HCT116 (cell line): ENCODE results near the gene FERMT2. TPM values are rescaled to one million over a fixed set of nuclear protein-coding genes. Genes with fewer than 3 reads are reported as not detected.

Source experiments
- ATAC-seq: fragments of 200-7000 bp; cut with Tn5 transposase; 2 replicates; pipeline ENCODE4 v1.9.1; 2020; ENCODE audit warnings: mild to moderate bottlenecking, moderate library complexity
- BruUV-seq: library from RNA; stranded (reverse); fragments of 400-500 nt; replicated peaks from 2 replicates; lab custom pipeline; 2021; lab: Mats Ljungman, UMichigan
- CTCF ChIA-PET: fragments of 300-600 bp; sonication (Branson Sonifier 250); formaldehyde crosslinking; loops from one replicate; lab custom pipeline; 2021; ENCODE audit warnings: antibody characterized with exemption; lab: Charles Lee
- POLR2A ChIA-PET: fragments of 300-600, 350-600 bp; sonication (Branson Sonifier 250); formaldehyde crosslinking; loops from one replicate; lab custom pipeline; 2021; ENCODE audit warnings: antibody characterized with exemption; lab: Charles Lee
- RAD21 ChIA-PET, 2 experiments: fragments of 300-600 bp; sonication (Branson Sonifier 250); formaldehyde crosslinking; loops; one replicate each; lab custom pipeline; 2023; ENCODE audit warnings: low total read pairs in 2 of 2; ENCODE audit not compliant: uncharacterized antibody in 2 of 2, unreplicated experiment in 2 of 2, low non-redundant PET in 1 of 2; lab: Charles Lee
- DNase-seq: peaks from one replicate; pipeline ENCODE4 v3.0.0-alpha.2; 2010; ENCODE audit warnings: low read depth, low spot score
- H2AFZ ChIP-seq: fragments of 200-600 bp; shearing (Covaris generic), sonication (generic); 2 replicates; pipeline ENCODE4 v1.6.1; 2017; ENCODE audit warnings: low read depth, mixed run types, mixed read lengths, antibody characterized with exemption, low read length; ENCODE audit not compliant: poor library complexity, severe bottlenecking
- H3K27ac ChIP-seq: 2 replicates; pipeline ENCODE4 v1.5.1; 2012; ENCODE audit warnings: low read depth, low read length
- H3K27me3 ChIP-seq: fragments of 200-600 bp; sonication (generic); 2 replicates; pipeline ENCODE4 v1.6.1; 2016; ENCODE audit warnings: mixed run types, low read length, mixed read lengths; ENCODE audit not compliant: insufficient read depth
- H3K36me3 ChIP-seq, 2 experiments: fragments of 200-500 bp in 1 of 2; fragments of 200-600 bp in 1 of 2; sonication (Bioruptor generic) in 1 of 2; sonication (generic) in 1 of 2; 2 replicates each; pipeline versions ENCODE4 v1.5.1 to v1.6.1; 2014 to 2016; ENCODE audit warnings: low read length in 2 of 2, inconsistent platforms in 1 of 2, mixed read lengths in 1 of 2, mixed run types in 1 of 2; ENCODE audit not compliant: insufficient read depth in 2 of 2, control insufficient read depth in 1 of 2
- H3K4me1 ChIP-seq, 2 experiments: fragments of 200-600 bp in 1 of 2; sonication (generic) in 1 of 2; 2 replicates each; pipeline versions ENCODE4 v1.5.1 to v1.6.1; 2012 to 2017; ENCODE audit warnings: low read length in 2 of 2, inconsistent platforms in 1 of 2, mild to moderate bottlenecking in 1 of 2, mixed read lengths in 1 of 2, mixed run types in 1 of 2, moderate library complexity in 1 of 2; ENCODE audit not compliant: insufficient read depth in 2 of 2, control insufficient read depth in 1 of 2
- H3K4me2 ChIP-seq: fragments of 200-600 bp; sonication (generic); 2 replicates; pipeline ENCODE4 v1.6.1; 2017; ENCODE audit warnings: mixed run types, low read length, mixed read lengths
- H3K4me3 ChIP-seq, 2 experiments: fragments of 200-600 bp in 1 of 2; sonication (generic) in 1 of 2; replicated peaks in 1 of 2; 2 replicates each; pipeline ENCODE4 v1.5.1; 2011 to 2016; ENCODE audit warnings: low read length in 2 of 2, control low read depth in 1 of 2, low read depth in 1 of 2, mild to moderate bottlenecking in 1 of 2, mixed read lengths in 1 of 2, mixed run types in 1 of 2
- H3K79me2 ChIP-seq: fragments of 200-600 bp; sonication (generic); 2 replicates; pipeline ENCODE4 v1.6.1; 2017; ENCODE audit warnings: mild to moderate bottlenecking, mixed run types, low read length, moderate library complexity, mixed read lengths; ENCODE audit not compliant: insufficient read depth
- H3K9ac ChIP-seq: fragments of 200-600 bp; sonication (generic); 2 replicates; pipeline ENCODE4 v1.6.1; 2016; ENCODE audit warnings: low read length, mixed read lengths
- H3K9me2 ChIP-seq: fragments of 200-600 bp; sonication (generic), shearing (Covaris generic); 2 replicates; pipeline ENCODE4 v1.6.1; 2017; ENCODE audit warnings: mixed run types, mild to moderate bottlenecking, moderate library complexity; ENCODE audit not compliant: insufficient read depth
- H3K9me3 ChIP-seq, 2 experiments: fragments of 200-500 bp in 1 of 2; fragments of 200-600 bp in 1 of 2; sonication (Bioruptor generic) in 1 of 2; sonication (generic) in 1 of 2; 2 replicates each; pipeline ENCODE4 v1.6.1; 2014 to 2017; ENCODE audit warnings: low read length in 2 of 2, mixed read lengths in 2 of 2, inconsistent platforms in 1 of 2, low read depth in 1 of 2, mild to moderate bottlenecking in 1 of 2, mixed run types in 1 of 2, moderate library complexity in 1 of 2; ENCODE audit not compliant: control insufficient read depth in 1 of 2, insufficient read depth in 1 of 2
- H4K20me1 ChIP-seq: fragments of 200-600 bp; sonication (generic), shearing (Covaris generic); 2 replicates; pipeline ENCODE4 v1.6.1; 2017; ENCODE audit warnings: mixed run types, mild to moderate bottlenecking, moderate library complexity; ENCODE audit not compliant: insufficient read depth
- EGR1 ChIP-seq: IDR thresholded peaks from 2 replicates; pipeline ENCODE4 v1.6.1; 2012; ENCODE audit warnings: low read depth
- EZH2phosphoT487 ChIP-seq: fragments of 200-600 bp; IDR thresholded peaks from 2 replicates; pipeline ENCODE4 v1.6.1; 2018; ENCODE audit warnings: antibody characterized with exemption, borderline replicate concordance
- JUND ChIP-seq: IDR thresholded peaks from 2 replicates; pipeline ENCODE4 v1.6.1; 2012
- MAX ChIP-seq: IDR thresholded peaks from 2 replicates; pipeline ENCODE4 v1.6.1; 2012
- RAD21 ChIP-seq: IDR thresholded peaks from 2 replicates; pipeline ENCODE4 v1.6.1; 2012; ENCODE audit warnings: low read depth, mild to moderate bottlenecking
- REST ChIP-seq: IDR thresholded peaks from 2 replicates; pipeline ENCODE4 v1.6.1; 2012; ENCODE audit warnings: low read depth
- SP1 ChIP-seq: IDR thresholded peaks from 2 replicates; pipeline ENCODE4 v1.6.1; 2012; ENCODE audit warnings: low read depth
- SRF ChIP-seq: IDR thresholded peaks from 2 replicates; pipeline ENCODE4 v1.6.1; 2012; ENCODE audit warnings: low read depth
- TCF7L2 ChIP-seq: IDR thresholded peaks from 2 replicates; pipeline ENCODE4 v1.7.0; 2011; ENCODE audit warnings: borderline replicate concordance, inconsistent platforms; ENCODE audit not compliant: insufficient read depth, insufficient read length; ENCODE audit errors: extremely low read depth
- ZFX ChIP-seq: fragments of 450-650 bp; IDR thresholded peaks from 2 replicates; pipeline ENCODE4 v1.6.1; 2017
- intact Hi-C: fragments of 100-400 bp; cut with micrococcal nuclease; formaldehyde crosslinking; loops from 2 replicates; pipeline ENCODE4 v1.10.0; 2022
- total RNA-seq: library from RNA; stranded (reverse); gene quantifications from one replicate; pipeline ENCODE4 v1.2.1, GENCODE V29; 2021; ENCODE audit not compliant: unreplicated experiment
- TF ChIP-seq, protein P1 (sequence below): IDR thresholded peaks from 2 replicates; pipeline ENCODE4 v1.6.1; 2011; ENCODE audit warnings: mild to moderate bottlenecking, low read length, moderate library complexity; ENCODE audit not compliant: insufficient replicate concordance; ENCODE audit errors: extremely low read depth
- TF ChIP-seq, protein P2 (sequence below), 3 experiments: fragments of 200-600 bp in 1 of 3; sonication (generic) in 1 of 3; IDR thresholded peaks in 2 of 3; conservative IDR thresholded peaks in 1 of 3; 2 replicates each; pipeline ENCODE4 v1.5.1; 2012 to 2017; ENCODE audit warnings: low read depth in 2 of 3, low read length in 2 of 3, antibody characterized with exemption in 1 of 3, borderline replicate concordance in 1 of 3, control low read depth in 1 of 3, mild to moderate bottlenecking in 1 of 3, mixed read lengths in 1 of 3, mixed run types in 1 of 3, moderate library complexity in 1 of 3; ENCODE audit not compliant: insufficient read depth in 1 of 3

FERMT2 gene
- total RNA-seq, 1 experiment from 2014 or later, result 24.8 TPM

DNA sequence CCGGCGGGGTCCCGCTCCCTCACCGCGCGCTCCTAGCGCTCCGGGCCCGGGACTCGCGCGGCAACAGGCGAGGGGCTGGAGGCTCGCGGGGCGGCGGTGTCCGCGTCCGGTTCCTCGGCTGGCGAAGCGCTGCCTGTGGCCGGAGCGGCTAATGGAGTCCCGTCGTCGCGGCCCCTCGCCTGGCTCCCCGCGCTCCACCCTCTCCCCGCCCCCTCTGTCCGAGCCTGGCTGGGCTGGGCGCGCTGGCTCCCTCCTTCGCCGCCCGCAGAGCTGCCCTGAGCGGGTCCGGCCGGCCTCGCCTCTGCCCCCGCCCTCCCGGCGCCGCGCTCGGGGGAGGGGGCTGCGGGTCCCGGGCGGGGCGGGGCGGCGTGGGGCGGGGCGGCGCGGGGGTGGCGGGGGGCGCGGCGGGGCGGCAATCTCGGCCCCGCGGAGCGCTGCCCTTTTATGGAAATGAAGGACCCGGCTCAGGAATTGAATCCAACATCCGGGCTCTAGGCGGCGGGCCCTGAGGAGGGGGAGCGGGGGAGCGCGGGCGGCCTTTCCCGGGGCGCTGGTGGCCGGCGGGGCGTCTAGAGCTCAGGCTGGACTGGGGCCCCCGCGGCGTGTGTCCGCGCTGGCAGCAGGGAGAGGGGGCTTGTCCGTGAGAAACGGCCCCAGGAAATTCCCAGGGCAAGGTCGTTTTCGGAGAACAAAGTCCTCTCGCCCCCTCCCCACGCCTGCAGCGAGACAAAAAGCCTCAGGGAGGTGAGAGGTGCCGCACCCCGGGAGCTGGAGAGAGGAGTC is at the start of gene FERMT2 (continued):
- TF ChIP-seq, protein P1, sequence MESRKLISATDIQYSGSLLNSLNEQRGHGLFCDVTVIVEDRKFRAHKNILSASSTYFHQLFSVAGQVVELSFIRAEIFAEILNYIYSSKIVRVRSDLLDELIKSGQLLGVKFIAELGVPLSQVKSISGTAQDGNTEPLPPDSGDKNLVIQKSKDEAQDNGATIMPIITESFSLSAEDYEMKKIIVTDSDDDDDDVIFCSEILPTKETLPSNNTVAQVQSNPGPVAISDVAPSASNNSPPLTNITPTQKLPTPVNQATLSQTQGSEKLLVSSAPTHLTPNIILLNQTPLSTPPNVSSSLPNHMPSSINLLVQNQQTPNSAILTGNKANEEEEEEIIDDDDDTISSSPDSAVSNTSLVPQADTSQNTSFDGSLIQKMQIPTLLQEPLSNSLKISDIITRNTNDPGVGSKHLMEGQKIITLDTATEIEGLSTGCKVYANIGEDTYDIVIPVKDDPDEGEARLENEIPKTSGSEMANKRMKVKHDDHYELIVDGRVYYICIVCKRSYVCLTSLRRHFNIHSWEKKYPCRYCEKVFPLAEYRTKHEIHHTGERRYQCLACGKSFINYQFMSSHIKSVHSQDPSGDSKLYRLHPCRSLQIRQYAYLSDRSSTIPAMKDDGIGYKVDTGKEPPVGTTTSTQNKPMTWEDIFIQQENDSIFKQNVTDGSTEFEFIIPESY, result no peak
- TF ChIP-seq SRF, result peak; percentile 95
- 0 out of 2 replicates have a peak, but pooled peaks have one; percentile 26 for TF ChIP-seq MAX
- TF ChIP-seq TCF7L2, result no peak

- Histone ChIP-seq H3K4me1 (no peaks in the 10 kb centered on the region), H3K4me3 (no peak overlapping the region), H3K4me2 (no peak overlapping the region), H3K27ac (no peak overlapping the region), H3K79me2 (no peaks in the 10 kb centered on the region), H3K9ac (no peak overlapping the region), H4K20me1 (no peaks in the 10 kb centered on the region), H3K9me3 (no peaks in the 10 kb centered on the region), H3K36me3 (no peaks in the 10 kb centered on the region), H3K9me2 (no peaks in the 10 kb centered on the region), H3K27me3 (no peaks in the 10 kb centered on the region), H2AFZ (no peak overlapping the region)
- ChIA-PET POLR2A (no interaction called here), CTCF (no interaction called here), RAD21 (no interaction called here)
- no TSS peak for BruUV-seq
- ATAC-seq, result no peak
- DNase-seq, result no peak
- intact Hi-C loops, result no loop called here
- TF ChIP-seq RAD21 (no peak), EZH2phosphoT487 (no peak), EGR1 (no peak), REST (no peak), JUND (no peak), SP1 (no peak), ZFX (no peak)
- TF ChIP-seq, protein P1, result no peak
- TF ChIP-seq, protein P2, sequence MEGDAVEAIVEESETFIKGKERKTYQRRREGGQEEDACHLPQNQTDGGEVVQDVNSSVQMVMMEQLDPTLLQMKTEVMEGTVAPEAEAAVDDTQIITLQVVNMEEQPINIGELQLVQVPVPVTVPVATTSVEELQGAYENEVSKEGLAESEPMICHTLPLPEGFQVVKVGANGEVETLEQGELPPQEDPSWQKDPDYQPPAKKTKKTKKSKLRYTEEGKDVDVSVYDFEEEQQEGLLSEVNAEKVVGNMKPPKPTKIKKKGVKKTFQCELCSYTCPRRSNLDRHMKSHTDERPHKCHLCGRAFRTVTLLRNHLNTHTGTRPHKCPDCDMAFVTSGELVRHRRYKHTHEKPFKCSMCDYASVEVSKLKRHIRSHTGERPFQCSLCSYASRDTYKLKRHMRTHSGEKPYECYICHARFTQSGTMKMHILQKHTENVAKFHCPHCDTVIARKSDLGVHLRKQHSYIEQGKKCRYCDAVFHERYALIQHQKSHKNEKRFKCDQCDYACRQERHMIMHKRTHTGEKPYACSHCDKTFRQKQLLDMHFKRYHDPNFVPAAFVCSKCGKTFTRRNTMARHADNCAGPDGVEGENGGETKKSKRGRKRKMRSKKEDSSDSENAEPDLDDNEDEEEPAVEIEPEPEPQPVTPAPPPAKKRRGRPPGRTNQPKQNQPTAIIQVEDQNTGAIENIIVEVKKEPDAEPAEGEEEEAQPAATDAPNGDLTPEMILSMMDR (IDR thresholded peaks at IDR 0.05 in 2 of 3, conservative IDR thresholded peaks at IDR 0.05 in 1 of 3; ENCODE audit: borderline replicate concordance in 1 of 3, insufficient read depth in 1 of 3, low read depth in 2 of 3, low read length in 2 of 3), result no peak
Measured at GRCh38 chr14:52998376-52999015, 47.6 kb upstream of the FERMT2 start.
